Hematopoietic multipotent progenitor cell treated with erythropoietin and hydrocortisone succinate and interleukin-3 and kit ligand, for 15 days (in vitro differentiated cells): ENCODE measurements around the gene TSFM.

ENCODE experiments used
- DNase-seq: peaks from one replicate; pipeline ENCODE4 v3.0.0-alpha.2; 2015; ENCODE audit warnings: low spot score

TSFM gene

DNA sequence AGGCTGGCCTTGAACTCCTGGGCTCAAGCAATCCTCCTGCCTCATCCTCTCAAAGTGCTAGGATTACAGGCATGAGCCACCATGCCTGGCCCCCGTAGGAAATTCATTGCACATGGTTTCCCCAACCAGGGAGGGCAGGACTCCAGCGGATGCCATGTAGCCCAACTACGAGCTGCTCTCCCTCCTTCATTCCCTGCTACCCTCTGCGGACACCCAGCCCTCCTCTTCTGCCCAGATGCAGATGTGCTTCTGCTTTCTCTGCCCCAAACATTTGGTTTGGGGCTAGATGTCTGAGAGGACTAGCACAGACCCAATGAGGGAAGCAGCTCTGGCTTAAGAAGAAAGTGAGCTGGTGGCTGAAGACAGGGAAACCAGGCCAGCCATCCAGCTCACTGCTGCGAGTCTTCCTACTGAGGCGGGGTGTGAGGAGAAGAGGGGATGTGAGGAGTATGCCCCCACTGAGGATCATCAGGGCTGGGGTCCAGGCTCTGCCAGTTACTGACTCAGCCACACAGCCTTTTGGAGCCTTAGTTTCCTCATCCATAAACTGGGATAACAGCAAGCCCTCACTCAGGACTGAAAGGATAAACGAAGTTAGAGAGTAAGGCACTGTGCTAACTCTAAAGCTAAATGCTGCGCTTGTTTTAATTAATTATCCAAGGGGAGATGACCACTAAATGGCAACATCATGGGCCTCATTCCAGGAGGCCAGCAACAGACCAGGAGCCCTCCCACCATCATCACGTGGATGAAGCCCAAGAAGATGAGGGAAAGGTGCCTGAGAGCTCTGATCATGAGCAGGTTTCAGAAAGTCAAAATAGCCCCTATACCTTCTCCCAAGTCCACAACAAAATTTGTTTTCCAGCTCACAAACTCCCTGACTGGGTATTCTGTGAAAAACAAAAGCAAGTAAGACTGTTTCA lies 53.0 kb downstream of the TSFM start:
- no peak for DNase-seq

DNA sequence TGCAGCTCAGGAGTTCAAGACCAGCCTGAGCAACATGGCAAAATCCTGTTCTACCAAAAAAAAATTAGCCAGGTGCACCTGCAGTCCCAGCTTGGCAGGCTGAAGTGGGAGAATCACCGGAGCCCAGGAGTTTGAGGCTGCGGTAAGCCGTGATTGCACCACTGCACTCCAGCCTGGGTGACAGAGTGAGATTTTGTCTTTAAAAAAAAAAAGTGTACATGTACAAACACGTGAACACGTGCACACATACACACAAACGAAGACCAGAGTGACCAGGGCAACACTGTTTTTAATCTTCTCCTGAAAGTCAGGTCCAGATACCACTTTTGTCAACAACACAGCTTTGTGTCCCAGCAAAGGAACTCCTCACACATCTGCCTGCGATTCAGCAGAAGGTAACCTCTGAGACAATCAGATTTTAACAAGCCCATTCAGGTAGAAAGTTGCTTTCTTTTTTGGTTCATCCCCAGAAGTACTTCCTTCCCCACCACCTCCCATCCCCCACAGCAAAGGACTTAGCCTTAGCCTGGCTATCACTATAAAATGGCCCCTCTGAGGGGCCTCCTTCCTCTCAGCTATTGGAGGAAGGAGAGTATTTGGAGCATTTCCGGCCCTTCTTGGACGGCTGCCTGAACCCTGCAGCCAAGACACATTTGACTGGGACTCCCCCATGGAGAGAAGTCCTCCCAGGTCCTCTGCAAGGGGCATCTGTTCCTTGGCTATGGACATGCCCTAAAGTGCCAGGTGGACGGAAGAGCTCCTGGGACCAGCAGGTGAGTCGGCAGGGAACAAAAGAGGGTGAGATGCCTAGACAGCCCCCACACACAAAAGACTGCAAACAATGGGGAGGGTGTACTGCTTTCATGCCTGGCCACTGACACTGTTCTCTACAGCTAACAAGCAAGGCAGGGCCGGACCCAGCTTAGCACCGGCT lies 54.1 kb downstream of the TSFM start:
- no peak for DNase-seq

DNA sequence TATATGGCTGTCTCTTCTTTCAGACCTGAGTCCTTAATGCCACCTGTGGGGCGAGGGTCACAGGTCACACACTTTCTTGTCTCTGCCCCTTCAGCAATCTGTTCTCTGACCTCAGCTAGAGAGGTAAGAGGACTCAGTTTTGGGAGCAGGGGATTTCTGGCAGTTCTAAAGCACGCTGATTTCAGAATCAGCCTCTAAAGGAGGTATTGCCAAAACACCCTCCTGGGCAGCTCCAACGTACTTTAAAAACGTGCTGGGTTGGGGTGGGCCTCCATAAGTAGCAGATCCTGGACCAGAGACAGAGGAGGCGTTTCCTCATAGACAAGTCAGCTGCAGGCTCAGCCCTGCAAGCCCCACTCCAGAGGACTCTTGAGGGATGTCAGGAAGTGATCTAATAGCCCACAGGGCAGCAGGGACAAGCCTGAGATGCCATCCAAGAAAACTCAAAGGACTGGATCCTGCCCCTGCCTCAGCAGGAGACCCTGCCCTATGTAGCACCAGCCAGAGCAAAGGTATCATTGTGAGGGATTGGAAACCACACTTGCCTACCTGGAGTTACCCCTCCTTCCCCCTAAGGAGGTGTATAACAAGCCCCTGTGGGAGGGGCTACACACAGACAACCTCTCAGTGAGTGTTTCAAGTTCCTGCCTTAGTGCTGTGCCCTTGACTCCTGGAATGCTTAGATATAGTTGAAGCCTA lies 55.4 kb downstream of the TSFM start:
- DNase-seq, result no peak

DNA sequence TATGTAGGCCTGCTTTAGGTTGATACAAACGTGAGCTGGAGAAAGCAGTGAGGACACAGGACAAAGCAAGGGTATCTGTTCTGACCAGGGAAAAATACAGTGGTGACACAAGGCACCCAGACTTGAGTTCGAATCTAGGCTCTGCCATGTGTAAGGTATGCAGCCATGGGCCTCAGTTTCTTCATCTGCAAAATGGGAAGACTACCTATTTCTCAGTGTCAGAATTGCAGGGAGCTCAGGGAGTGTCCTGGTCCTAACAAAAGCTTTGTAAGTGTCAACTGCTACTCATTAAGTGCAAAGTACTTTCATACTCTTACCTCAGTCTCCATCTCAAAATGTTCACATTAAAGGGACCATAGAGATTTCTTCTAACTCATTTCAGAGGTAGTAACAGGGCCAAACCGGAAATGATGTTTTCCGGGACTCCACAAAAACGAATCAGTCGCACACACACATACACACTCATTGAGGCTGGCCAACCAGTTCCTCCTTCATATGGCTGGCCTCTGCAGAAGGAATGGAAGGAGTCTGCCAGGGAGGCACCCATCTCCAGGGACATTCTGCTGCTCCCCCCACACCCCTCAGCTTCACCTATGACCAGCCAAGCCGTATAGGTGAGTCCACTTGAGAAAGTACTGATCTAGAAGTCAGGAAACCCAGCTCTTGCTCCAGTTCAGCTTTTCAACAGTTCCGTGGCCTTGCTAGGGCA lies 56.2 kb downstream of the TSFM start:
- DNase-seq, result no peak

DNA sequence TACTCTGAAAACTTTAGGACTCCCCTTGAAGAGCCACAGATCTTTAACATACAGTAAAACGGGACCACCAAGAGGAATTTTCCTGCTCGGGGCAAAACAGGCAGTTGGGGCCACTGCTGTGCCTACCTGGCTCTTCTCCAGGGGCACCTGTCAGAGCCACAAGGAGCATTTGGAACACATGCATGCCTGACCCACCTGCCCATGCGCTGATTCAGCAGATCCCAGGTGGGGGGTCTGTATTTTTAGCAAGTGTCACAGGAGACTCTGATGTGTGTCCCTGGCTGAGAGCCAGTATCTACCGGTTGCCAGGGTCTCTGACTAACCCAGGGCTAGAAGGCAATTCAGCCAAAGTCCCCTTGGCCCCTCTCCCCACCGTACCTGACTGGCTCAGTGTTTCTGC lies 57.4 kb downstream of the TSFM start:
- no peak for DNase-seq

DNA sequence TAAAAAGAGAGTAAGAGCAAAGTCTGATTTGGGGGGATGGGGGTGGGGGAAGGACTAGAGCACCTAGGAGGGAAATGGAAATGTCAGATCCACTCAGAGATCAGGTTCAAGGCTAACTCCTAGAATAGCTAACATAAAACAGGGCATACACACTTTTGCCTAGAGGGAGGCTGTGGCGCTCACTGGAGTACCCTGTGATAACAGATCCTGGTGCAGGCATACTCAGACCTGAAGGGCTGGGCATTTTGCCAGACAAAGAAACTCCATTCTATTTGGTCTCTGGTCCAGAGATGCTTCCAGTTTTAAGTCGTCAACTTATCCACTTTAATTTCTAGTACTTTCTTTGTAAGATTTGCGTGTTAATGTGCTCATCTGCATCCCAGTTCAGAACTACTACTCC lies 58.1 kb downstream of the TSFM start:
- DNase-seq, result peak; percentile 30

DNA sequence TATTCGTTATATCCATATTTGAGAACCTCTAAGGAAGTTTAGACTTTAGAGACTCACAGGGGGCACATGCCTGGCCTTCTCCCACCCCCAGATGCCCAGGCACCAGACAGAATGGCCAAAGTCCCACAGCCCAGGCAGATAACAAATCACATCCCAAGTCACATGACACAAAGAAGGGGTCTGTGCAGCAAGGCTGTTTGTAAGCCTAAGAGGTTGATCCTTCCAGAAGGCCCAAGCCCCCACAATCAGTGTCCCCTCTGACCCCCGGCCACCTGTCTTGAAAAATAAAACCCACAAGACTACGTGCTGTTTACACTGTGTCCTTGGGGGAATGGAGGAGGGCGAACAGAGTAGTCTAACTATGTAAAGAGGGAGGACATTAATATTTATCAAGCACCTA lies 58.9 kb downstream of the TSFM start:
- DNase-seq, result no peak

DNA sequence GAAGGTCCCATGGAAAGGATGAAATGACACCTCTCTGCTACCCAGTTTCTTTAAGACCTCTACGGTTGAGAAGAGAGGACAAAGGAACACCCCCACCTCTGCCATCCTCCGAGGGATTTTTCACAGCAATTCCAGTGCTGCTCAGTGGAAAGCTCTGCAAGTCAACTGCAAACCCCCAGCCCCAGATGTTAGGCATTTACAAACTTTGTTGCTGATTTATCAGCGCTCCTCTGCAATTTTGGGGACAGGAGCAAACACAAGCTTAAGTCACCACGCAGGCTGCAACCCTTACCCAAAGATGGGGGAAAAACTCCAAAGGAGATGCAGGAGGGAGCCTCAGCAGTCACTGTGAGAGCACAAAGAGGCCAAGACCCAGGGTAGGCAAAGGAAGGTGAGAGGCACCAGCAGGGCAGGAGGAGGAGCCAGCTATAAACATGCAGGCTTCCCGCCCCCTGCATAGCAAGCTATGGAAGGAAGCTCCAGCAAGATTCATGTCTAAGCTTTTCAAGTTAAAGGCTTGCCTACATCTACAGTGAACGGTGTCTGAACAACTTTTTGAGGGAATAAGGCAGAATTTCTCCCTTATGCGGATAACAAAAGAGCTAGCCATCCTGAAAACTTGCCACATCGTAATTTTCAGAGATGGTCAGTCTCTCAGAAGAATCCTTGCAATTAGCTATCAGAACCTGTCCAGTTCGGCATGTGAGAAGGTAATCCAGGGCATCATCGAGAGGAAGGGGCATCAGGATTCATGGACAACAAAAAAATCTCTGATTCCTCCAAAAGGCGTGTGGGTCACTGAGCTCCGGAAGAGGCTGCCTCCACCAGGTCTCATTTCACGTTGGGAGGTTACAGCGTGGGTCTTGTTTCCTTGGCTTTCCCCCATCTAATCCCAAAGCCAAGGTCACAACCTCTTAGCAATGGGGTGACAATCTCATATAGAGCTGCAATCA lies 60.0 kb downstream of the TSFM start:
- no peak for DNase-seq

DNA sequence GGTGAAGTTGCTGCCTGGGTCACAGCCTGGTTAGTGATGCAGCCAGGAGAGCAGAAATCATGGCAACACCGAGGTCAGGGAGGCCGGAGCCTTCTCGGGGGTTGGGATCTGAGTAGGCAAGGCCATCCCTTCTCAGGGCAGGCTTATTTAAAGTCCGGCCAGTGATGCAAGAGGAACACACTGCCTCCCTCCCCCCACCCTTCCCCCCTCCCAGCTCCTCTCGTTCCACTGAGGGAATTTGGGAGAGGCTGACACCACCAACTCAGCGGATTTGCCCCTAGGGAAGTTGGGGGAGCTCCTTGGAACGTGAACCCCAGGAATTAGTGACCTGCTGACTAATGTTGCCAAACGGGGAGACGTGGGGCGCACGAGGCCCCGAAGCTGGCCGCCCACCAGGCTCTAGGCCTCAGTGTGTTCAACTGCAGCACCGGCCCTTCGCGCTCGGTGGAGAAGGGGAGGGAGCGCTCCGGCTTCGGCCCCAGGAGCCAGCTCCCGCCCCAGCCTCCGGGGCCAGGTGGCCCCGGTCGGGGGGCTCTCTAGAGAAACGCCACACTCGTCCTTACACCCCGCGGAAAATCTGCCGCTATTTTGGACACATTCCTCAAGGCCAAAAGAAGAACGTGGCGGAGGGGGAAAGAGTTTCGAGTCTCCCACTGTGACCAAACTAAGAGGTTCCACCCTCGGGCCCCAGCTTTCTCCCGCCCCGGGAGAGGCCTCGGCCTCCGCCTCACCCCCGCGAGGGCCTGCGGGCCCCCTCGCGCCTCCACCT lies 62.3 kb downstream of the TSFM start:
- no peak for DNase-seq

DNA sequence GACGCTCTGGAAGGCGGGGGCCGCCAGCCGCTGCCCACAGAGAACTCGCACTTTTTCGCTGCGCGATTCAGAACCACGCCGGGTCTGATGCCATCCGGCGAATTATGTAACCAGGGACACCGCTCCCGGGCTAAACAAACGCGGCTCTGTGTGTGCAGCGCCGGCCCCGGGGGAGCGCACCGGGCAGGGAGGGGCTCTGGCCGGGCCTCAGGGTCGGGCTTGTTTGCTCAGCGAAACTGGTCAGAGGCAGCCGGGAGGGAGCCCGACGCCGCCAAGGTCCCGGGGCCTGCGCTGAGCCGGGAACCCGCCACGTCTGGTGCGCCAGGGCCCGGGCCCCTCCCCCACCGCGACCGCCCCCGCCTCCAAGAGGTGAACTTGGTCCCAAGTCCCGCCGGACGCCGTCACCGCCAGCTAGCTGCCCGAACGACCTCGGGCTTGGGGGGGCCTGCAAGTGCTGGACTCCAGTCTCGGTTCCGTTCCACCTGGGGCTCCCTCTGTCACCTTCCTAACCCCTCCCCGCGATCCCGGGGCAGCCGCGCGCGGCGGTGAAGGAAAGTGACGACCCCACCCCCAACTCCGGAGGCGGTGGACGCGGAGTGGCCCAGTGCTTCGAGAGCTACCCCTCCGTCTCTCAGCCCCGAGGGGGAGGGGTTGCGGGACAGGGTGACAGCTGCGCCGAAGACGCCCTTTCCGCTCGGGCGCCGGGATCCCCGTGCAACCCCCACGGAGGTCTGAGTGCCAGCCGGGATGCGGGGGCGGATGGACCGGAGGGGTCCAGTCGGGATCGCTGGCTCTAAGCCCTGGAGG lies 63.1 kb downstream of the TSFM start:
- peak; percentile 19 for DNase-seq

DNA sequence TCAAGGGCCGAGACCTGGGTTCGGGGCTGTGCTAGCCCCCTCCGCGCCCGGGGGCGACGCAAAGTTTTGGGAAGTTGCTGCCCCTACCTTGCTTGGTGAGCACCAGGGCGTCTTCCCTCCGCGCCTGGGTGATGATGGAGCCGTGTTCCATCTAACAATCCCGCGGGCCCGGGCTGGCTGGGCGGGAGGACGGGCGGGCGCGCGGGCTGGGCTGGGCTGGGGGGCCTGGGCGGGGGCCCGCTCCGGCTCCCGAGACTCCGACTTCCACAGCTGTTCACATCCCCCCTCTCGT lies 63.6 kb downstream of the TSFM start:
- no peak for DNase-seq

DNA sequence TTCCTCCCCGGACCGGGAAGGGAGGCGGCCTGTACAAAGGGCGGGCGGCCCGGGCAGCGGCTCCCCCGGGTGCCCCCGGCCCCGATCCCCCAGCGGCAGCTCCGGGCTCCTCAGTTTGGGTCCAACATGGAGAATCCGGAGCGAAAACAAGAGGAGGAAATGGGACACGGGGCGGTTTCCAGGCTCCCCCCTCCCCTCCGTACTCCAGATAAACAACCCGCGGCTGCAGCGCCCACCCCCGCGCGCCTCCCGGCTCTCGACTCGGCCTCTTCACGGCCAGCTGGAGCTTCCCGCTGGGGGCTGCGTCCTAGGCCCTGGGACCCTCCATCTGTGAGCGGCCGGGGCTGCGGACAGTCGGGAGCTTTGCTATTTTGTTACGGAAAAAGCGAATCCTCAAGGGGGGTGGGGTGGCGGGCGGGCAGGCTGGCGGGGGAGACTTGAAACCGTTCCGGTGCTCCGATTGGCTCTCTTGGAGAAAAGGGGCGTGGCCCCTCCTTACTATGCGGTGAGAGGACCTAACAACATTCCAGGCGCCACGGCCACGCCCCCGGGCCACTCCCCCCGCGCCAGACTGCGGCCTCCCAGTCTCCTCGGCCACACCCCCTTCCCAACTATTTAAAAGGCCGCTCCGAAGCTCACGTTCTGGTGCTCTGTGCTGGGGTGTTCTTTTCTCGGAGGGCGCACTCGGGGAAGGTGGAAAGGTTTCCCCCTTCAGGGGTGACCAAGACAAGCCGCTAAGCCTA lies 64.2 kb downstream of the TSFM start, which contains the start of gene CTDSP2:
Gene CTDSP2, minus strand, starts transcription at position 153 of the 743 bp plus-strand sequence. CDS start 294 bp downstream, outside the sequence.
- peak; percentile 94 for DNase-seq
